ENCODE results near the gene CTSE. TPM values are rescaled to one million over a fixed set of nuclear protein-coding genes. Genes with fewer than 3 reads are reported as not detected.

CTSE gene
- total and polyA plus RNA-seq, 9 of the 15 experiments (the other 6 are each of a cell fraction or from before 2014, with no cell fraction given): 0.04 to 0.18 (median 0.09) TPM; not detected in 4

- TF ChIP-seq E2F4 (CRISPR knock-in tag; IDR thresholded peaks at IDR 0.05; ENCODE audit: low read depth) (no peak), RBM39 (optimal IDR thresholded peaks at IDR 0.05; ENCODE audit: low read depth, low read length) (no peak), ETV5 (CRISPR knock-in tag; IDR thresholded peaks at IDR 0.05; ENCODE audit: low read depth) (no peak), BCL6 (CRISPR knock-in tag; IDR thresholded peaks at IDR 0.05) (no peak), POU5F1 (IDR thresholded peaks at IDR 0.05; ENCODE audit: borderline replicate concordance, low read depth, low read length, partially characterized antibody) (no peak), MIER1 (IDR thresholded peaks at IDR 0.05; ENCODE audit: low read depth) (no peak), FOXO4 (CRISPR knock-in tag; IDR thresholded peaks at IDR 0.05) (no peak), FIP1L1 (IDR thresholded peaks at IDR 0.05; ENCODE audit: low read depth, low read length, poor library complexity, severe bottlenecking) (no peak), SREBF2 (CRISPR knock-in tag; IDR thresholded peaks at IDR 0.05) (no peak), PYGO2 (tag; IDR thresholded peaks at IDR 0.05) (no peak), HNRNPH1 (optimal IDR thresholded peaks at IDR 0.05; ENCODE audit: low read depth, low read length) (no peak), PHF8 (IDR thresholded peaks at IDR 0.05; ENCODE audit: borderline replicate concordance, low read length) (no peak), STAT5A (IDR thresholded peaks at IDR 0.05; ENCODE audit: borderline replicate concordance, low read length) (no peak), ZNF3 (CRISPR knock-in tag; IDR thresholded peaks at IDR 0.05) (no peak), NFIC (IDR thresholded peaks at IDR 0.05) (no peak), BRF1 (IDR thresholded peaks at IDR 0.05; ENCODE audit: borderline replicate concordance, extremely low read depth, insufficient read length) (no peak), CHD2 (IDR thresholded peaks at IDR 0.05; ENCODE audit: low read depth, low read length) (no peak), FOSL1 (tag; conservative IDR thresholded peaks at IDR 0.05) (no peak), FOXJ3 (CRISPR knock-in tag; IDR thresholded peaks at IDR 0.05) (no peak), MEF2A (IDR thresholded peaks at IDR 0.05; ENCODE audit: control insufficient read depth, low read depth, low read length) (no peak), HDAC3 (IDR thresholded peaks at IDR 0.05; ENCODE audit: borderline replicate concordance, partially characterized antibody) (no peak), PHF21A (IDR thresholded peaks at IDR 0.05; ENCODE audit: borderline replicate concordance, low read depth) (no peak), ZNF354B (CRISPR knock-in tag; IDR thresholded peaks at IDR 0.05) (no peak), CEBPG (CRISPR knock-in tag; IDR thresholded peaks at IDR 0.05) (no peak), CEBPG (tag; conservative IDR thresholded peaks at IDR 0.05 in 1 of 2, IDR thresholded peaks at IDR 0.05 in 1 of 2) (no peak), ZNF79 (CRISPR knock-in tag; IDR thresholded peaks at IDR 0.05; ENCODE audit: low read depth) (no peak)
- TF ChIP-seq, protein P1, sequence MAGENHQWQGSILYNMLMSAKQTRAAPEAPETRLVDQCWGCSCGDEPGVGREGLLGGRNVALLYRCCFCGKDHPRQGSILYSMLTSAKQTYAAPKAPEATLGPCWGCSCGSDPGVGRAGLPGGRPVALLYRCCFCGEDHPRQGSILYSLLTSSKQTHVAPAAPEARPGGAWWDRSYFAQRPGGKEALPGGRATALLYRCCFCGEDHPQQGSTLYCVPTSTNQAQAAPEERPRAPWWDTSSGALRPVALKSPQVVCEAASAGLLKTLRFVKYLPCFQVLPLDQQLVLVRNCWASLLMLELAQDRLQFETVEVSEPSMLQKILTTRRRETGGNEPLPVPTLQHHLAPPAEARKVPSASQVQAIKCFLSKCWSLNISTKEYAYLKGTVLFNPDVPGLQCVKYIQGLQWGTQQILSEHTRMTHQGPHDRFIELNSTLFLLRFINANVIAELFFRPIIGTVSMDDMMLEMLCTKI (IDR thresholded peaks at IDR 0.05; ENCODE audit: partially characterized antibody): no peak
Measured at GRCh38 chr1:205977402-205978014, 46.2 kb downstream of the CTSE start (continued).
